SU-DHL-6 (cell line): ENCODE results near the gene SMIM15.

Experiments
- EZH2phosphoT487 ChIP-seq: fragments of 200-600 bp; sonication (generic), shearing (Covaris generic); conservative IDR thresholded peaks from 2 replicates; pipeline ENCODE4 v1.6.1; 2018; ENCODE audit warnings: mild to moderate bottlenecking, antibody characterized with exemption, low read length, moderate library complexity, mixed read lengths
- TF ChIP-seq, protein P1 (sequence below): fragments of 200-600 bp; sonication (generic); IDR thresholded peaks from one replicate; pipeline ENCODE4 v1.5.1; 2017; ENCODE audit warnings: antibody characterized with exemption, mild to moderate bottlenecking, low read length, moderate library complexity; ENCODE audit not compliant: insufficient read depth, poor library complexity, severe bottlenecking

DNA sequence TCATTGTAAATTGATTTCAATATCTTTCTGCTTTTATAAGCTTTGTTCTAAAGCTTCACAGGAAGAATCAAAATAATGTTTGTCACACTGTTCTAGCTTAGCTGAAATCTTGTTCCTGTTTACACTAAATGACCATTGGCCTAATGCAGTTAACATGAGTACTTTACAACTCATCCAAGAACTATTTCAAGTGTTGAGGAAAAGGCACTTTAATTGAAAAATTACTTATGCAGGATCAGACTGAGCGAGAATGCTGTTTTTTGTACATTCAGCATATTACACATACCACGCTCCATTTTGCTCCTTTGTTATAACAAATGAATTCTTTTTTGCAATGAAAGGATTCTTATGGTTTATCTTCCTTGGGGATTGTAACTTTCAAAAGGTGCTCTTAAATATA lies 22.4 kb upstream of the SMIM15 start:
- TF ChIP-seq, protein P1, sequence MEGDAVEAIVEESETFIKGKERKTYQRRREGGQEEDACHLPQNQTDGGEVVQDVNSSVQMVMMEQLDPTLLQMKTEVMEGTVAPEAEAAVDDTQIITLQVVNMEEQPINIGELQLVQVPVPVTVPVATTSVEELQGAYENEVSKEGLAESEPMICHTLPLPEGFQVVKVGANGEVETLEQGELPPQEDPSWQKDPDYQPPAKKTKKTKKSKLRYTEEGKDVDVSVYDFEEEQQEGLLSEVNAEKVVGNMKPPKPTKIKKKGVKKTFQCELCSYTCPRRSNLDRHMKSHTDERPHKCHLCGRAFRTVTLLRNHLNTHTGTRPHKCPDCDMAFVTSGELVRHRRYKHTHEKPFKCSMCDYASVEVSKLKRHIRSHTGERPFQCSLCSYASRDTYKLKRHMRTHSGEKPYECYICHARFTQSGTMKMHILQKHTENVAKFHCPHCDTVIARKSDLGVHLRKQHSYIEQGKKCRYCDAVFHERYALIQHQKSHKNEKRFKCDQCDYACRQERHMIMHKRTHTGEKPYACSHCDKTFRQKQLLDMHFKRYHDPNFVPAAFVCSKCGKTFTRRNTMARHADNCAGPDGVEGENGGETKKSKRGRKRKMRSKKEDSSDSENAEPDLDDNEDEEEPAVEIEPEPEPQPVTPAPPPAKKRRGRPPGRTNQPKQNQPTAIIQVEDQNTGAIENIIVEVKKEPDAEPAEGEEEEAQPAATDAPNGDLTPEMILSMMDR = no peak
- no peak for TF ChIP-seq EZH2phosphoT487
